ENCODE results near the gene EDIL3.

GRCh38 chr5:84017523-84018172 lies 367.0 kb downstream of the EDIL3 start:
- TF ChIP-seq CTCF (IDR thresholded peaks at IDR 0.05; ENCODE audit: poor library complexity) (no peak), EZH2 (IDR thresholded peaks at IDR 0.05; ENCODE audit: borderline replicate concordance) (no peak)

All from hepatocyte (in vitro differentiated cells).